ENCODE measurements around the gene FRMD3. TPM values are rescaled to one million over a fixed set of nuclear protein-coding genes. Genes with fewer than 3 reads are reported as not detected.

Gene FRMD3
- total RNA-seq, 1 experiment from 2014 or later: 0.55 TPM

DNA sequence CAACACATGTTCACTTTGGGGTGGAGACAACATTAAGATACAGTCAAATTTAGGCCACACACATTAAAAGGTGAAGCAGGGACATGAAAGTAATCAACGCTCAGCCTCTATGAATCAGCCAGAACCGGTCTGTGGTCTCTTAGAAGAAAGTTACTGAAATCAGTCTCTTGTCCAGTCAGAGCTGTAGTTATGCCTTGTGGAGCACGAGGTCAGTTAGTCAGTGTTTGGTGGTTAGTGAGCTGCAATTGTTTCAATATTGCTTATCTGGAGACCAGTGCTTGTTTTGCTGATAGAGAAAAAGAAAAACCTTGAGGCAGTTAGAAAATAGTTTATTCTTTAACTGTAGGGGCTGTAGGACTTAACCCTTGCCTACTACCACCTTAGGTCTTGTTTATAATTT lies 317.5 kb downstream of the FRMD3 start:
- Histone ChIP-seq H3K27me3 (ENCODE audit: insufficient read depth, low read length) (no peaks in the 10 kb centered on the region), H3K23me2 (ENCODE audit: insufficient read length, low read depth, low read length, poor library complexity, severe bottlenecking) (peaks cover 9% of the 10 kb centered on the region), H3K27ac (ENCODE audit: insufficient read length, low read depth, low read length) (no peak overlapping the region), H4K91ac (ENCODE audit: insufficient read length, low read depth, low read length) (no peak overlapping the region), H3K79me1 (ENCODE audit: insufficient read depth, low read depth, low read length, poor library complexity, severe bottlenecking) (no peaks in the 10 kb centered on the region), H4K8ac (replicated peaks; ENCODE audit: insufficient read length, low read depth, low read length) (no peak overlapping the region), H3K18ac (ENCODE audit: insufficient read length, low read depth, low read length) (no peak overlapping the region), H3K56ac (ENCODE audit: insufficient read length, low read depth, low read length) (no peak overlapping the region), H3K4me2 (ENCODE audit: insufficient read depth, insufficient read length, low read length) (no peak overlapping the region), H3K4ac (ENCODE audit: low read depth, low read length) (no peak overlapping the region), H3K9ac (ENCODE audit: extremely low read depth, insufficient read length, low read length) (no peak overlapping the region), H3K4me1 (ENCODE audit: insufficient read depth, low read length) (no peaks in the 10 kb centered on the region), H2AK5ac (ENCODE audit: insufficient read length, low read length) (no peak overlapping the region), H2BK20ac (ENCODE audit: low read depth, low read length, poor library complexity, severe bottlenecking) (no peak overlapping the region), H4K5ac (ENCODE audit: insufficient read length, low read depth, low read length) (no peak overlapping the region), H2BK15ac (ENCODE audit: low read depth, low read length) (no peak overlapping the region), H3K14ac (ENCODE audit: insufficient read depth, low read length) (no peak overlapping the region), H3K79me2 (ENCODE audit: insufficient read depth, low read length) (no peaks in the 10 kb centered on the region), H2BK12ac (ENCODE audit: insufficient read length, low read depth, low read length) (no peak overlapping the region), H2BK120ac (ENCODE audit: low read depth, low read length, poor library complexity, severe bottlenecking) (no peak overlapping the region), H2BK5ac (ENCODE audit: insufficient read length, low read length) (no peak overlapping the region), H2AFZ (ENCODE audit: low read length) (no peak overlapping the region), H3T11ph (ENCODE audit: low read length) (no peak overlapping the region), H3K9me3 (ENCODE audit: control insufficient read depth, low read depth, low read length) (no peaks in the 10 kb centered on the region), H4K20me1 (ENCODE audit: control insufficient read depth, insufficient read depth, insufficient read length) (no peaks in the 10 kb centered on the region), H3K23ac (ENCODE audit: insufficient read length, low read depth, low read length) (no peak overlapping the region)
- no peak for DNase-seq
- no peak overlapping the region for H3K4me3 Mint-ChIP-seq
- peaks cover 9% of the 10 kb centered on the region in 2 experiments for H3K4me1 Mint-ChIP-seq
- H3K27me3 Mint-ChIP-seq (ENCODE audit: low read depth): peaks cover 29% of the 10 kb centered on the region
- no CpG with 5 or more reads among the region's 3 CpGs for WGBS (ENCODE audit: extremely low coverage, insufficient read length, low lambda C conversion rate)
- TF ChIP-seq, protein P1, sequence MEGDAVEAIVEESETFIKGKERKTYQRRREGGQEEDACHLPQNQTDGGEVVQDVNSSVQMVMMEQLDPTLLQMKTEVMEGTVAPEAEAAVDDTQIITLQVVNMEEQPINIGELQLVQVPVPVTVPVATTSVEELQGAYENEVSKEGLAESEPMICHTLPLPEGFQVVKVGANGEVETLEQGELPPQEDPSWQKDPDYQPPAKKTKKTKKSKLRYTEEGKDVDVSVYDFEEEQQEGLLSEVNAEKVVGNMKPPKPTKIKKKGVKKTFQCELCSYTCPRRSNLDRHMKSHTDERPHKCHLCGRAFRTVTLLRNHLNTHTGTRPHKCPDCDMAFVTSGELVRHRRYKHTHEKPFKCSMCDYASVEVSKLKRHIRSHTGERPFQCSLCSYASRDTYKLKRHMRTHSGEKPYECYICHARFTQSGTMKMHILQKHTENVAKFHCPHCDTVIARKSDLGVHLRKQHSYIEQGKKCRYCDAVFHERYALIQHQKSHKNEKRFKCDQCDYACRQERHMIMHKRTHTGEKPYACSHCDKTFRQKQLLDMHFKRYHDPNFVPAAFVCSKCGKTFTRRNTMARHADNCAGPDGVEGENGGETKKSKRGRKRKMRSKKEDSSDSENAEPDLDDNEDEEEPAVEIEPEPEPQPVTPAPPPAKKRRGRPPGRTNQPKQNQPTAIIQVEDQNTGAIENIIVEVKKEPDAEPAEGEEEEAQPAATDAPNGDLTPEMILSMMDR (conservative IDR thresholded peaks at IDR 0.05): no peak
- peaks cover 6 to 21% of the 10 kb centered on the region in 2 experiments for H3K9me3 Mint-ChIP-seq
- no peak overlapping the region for H3K27ac Mint-ChIP-seq
- H3K36me3 Mint-ChIP-seq (ENCODE audit: insufficient read depth in 1 of 3, low read depth in 3 of 3): peaks cover 5 to 18% (median 6%) of the 10 kb centered on the region in 3 experiments; a peak in 6 of 7 replicates

Data from H9 (cell line).